NCI-H524 (cell line): ENCODE measurements around the gene TLE5.
"Not testable (repeated sequence)": the region's sequence is repeated elsewhere in the genome, so short reads cannot be mapped to it uniquely, and the experiment has no call there.

ENCODE experiments used
- DNase-seq, 2 experiments: peaks; one replicate each; lab custom pipeline; 2025; lab: John Stamatoyannopoulos, UW

Gene TLE5

DNA sequence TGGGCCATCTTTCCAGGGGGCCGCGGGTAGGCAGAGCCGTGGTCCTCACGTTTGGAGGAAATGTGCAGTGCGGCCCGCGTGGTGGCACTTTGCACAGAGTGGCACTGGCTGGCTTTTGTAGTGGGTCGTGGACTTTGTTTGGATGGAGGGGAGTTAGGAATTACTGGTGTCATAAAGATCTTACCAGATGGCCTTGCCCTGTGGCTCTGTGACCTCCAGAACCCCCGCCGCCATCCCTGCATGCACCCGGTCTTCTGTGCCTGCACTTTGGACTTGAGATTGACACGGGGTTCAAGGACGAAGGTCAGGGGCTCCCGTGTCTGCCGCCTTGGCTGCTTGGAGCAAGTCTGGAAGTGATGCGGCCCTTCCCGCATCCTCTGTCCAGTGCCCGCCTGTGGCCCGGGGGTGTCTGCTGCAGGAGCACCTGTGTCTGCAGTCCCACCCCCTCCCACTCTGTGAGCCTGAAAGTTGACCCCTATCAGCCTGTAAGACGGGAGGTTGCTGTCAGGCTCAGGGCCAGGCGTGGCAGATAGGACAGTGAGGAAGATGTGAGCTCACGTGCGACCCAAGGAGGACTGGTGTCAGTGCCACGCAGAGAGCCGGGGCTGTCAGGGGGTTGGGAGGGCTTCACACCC, 34.1 kb upstream of the TLE5 start:
- no peak for DNase-seq

DNA sequence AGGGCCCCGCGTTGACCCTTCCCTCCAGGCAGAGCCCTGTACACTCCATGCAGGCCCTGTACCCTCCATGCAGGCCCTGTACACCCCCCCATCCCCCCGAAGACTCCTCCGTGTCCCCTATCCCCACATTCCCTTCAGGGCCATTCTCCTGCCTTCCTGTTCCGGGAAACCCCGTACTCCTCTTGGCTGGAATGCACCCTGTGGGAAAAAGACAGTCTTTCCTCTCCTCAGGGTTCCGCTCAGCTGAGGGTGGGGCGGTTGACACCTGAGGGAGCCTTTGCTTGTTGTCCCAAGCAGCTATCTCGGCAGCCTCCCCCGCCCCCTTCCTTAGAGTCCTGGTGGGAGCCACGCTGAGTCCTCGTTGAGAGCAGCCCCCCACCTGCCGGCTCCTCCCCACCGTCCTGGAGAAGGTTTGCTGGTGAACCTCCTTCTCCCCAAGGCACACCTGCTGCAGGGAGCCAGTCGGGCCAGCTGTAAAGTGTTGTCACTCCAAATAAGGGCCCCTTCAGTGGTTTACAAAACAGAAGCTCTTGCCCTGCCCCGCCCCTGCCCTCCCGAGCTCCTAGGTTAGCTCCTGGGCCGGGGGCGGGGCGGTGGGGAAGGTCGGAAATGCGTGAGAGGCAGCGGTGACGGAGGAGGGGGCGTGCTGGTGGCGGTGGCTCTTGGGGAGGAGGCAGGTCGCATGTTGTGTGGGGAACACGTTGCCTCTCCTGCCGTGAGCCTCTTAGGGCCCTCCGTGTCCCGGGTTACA, 33.3 kb upstream of the TLE5 start:
- DNase-seq: no peak

DNA sequence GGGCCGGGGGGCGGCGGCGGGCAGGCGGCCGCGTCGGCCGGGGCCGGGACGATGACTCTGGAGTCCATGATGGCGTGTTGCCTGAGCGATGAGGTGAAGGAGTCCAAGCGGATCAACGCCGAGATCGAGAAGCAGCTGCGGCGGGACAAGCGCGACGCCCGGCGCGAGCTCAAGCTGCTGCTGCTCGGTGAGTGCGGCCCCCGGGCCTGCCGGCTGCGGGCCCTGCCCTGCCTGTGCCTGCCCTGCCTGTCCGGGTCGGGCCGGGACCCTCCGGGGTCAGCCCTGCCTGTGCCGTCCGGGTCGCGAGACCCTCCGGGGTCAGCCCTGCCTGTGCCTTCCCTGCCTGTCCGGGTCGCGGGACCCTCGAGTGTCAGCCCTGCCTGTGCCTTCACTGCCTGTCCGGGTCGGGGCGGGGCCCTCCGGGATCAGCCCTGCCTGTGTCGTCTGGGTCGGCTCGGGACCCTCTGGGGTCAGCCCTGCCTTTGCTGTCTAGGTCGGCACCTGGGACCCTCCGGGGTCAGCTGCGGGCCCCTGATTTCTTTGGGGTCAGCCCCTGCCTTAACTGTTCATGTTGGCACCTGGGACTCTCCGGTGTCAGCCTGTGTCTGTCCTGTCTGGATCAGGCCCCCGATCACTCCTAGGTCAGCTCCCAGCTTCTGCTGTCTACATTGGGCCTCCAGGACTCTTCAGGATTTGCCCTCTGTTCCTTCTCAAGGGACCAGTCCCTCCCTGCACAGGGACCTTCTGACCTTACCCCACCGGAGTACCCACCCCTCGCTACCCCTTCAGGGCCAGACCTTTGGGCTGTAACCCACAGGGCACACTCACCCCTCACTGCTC, 32.5 kb upstream of the TLE5 start:
- DNase-seq: no peak

DNA sequence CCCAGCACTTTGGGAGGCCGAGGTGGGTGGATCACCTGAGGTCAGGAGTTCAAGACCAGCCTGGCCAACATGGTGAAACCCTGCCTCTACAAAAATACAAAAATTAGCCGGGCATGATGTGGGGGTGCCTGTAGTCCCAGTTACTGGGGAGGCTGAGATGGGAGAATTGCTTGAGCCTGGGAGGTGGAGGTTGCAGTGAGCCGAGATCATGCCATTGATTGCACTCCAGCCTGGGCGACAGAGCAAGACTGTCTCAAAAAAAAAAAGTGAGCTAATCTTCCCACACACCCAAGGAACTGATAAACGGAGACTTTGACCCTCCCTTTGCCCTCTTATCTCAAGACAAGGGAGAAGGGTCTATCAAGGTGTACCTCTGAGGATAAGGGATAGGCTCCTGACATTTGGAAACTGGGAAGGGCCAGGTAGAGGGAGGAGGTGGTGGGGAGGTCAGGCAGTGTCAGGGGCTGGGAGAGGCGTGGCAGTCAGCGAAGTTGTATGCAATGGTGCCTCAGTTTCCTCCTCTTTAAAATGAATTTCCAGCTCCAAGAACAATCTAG, 27.1 kb upstream of the TLE5 start:
- DNase-seq: not testable (repeated sequence)

DNA sequence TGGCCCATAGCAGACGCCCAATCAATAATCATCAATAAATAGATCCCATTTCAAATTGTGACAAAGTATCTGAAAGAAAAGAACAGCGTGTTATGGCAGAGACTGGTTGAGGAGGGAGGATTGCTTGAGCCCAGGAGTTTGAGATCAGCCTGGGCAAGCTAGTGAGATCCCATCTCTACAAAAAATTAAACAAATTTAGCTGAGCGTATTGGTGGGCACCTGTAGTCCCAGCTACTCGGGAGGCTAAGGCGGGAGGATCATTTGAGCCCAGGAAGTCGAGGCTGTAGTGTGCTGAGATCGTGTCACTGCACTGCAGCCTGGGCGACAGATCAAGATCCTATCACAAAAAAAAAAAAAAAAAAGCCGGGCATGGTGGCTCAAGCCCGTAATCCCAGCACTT, 25.5 kb upstream of the TLE5 start:
- no peak for DNase-seq

DNA sequence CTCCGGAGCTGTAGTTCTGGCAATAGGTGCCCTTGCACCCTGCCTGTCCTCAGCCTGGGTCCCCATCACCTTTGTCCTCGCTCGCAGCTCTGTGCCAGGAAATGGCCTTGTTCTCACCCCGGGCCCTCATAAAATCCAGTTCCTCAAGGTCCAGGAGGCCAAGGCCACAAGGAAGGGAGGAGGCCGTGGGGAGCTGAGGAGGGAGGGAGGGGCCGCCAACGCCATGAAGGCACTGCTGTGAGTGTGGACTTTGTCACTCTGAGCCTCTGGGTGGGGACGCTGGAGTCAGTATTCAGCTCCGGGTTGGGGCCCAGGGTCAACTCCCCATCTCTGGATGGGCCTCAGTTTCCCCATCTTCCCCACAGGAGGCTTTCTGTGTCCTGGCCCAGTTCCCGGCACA, 22.6 kb upstream of the TLE5 start:
- no peak for DNase-seq

DNA sequence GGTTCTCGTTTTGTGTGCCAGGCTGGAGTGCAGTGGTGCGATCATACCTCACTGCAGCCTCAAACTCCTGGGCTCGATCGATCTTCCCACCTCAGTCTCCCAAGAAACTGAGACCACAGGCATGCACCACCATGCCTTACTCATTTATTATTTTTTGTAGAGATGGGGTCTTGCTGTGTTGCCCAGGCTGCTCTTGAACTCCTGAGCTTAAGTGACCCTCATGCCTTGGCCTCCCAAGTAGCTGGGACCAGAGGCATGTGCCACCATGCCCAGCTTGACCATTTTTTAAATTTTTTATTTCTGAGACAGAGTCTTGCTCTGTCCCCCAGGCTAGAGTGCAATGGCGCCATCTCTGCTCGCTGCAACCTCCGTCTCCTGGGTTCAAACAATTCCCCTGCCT, 21.7 kb upstream of the TLE5 start:
- no peak for DNase-seq

DNA sequence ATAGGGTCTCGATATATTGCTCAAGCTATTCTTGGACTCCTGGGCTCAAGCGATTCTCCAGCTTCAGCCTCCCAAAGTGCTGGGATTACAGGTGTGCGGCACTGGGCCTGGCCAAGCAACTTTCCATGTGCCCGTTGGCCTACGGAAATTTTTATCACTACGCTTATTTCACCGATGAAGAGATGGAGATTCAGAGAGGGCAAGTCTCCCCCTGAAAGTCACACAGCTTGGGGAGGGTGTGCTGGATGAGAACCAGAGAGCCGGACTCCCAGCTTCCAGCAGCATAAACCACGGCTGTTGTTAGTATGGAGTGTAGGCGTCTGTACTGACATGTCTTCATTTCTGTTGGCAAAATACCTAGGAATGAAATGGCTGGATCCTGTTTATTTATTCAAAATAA, 20.0 kb upstream of the TLE5 start:
- DNase-seq: no peak

DNA sequence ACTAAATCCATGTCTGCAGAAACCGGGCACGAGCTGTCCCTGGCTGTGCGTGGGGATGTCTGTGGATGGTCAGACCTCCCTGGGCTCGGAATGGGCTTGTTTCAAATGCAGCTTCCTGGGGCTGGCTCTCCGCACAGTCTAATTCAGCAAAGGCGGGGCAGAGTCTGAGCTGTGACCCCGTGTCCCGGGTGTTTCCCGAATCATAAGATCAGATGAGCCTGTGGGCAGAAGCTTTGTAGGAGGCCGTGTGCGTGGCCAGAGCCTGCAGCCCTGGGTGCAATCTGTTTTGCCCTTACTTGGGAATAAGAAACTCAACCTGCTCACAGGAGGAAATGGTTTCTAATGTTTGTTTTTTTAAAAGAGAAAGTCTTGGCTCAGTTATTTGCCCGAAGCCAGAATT, 18.0 kb upstream of the TLE5 start:
- DNase-seq: no peak

DNA sequence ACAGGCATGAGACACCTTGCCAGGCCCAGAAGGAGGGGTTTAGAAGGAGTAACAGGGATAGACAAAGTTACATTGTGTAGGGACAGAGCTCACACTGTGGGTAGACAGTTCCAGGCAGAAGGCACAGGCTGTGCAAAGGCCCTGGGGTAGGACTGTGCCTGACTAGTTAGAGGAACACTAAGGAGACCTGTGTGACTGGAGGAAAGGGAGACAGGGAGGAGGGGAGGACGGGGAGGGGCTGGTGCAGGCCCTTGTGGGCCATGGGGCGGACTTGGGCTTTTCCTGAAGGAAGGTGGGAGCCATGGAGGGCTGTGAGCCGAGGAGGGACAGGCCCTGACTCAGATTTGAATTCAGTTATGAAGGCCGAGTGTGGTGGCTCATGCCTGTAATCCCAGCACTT, 17.3 kb upstream of the TLE5 start:
- no peak for DNase-seq

DNA sequence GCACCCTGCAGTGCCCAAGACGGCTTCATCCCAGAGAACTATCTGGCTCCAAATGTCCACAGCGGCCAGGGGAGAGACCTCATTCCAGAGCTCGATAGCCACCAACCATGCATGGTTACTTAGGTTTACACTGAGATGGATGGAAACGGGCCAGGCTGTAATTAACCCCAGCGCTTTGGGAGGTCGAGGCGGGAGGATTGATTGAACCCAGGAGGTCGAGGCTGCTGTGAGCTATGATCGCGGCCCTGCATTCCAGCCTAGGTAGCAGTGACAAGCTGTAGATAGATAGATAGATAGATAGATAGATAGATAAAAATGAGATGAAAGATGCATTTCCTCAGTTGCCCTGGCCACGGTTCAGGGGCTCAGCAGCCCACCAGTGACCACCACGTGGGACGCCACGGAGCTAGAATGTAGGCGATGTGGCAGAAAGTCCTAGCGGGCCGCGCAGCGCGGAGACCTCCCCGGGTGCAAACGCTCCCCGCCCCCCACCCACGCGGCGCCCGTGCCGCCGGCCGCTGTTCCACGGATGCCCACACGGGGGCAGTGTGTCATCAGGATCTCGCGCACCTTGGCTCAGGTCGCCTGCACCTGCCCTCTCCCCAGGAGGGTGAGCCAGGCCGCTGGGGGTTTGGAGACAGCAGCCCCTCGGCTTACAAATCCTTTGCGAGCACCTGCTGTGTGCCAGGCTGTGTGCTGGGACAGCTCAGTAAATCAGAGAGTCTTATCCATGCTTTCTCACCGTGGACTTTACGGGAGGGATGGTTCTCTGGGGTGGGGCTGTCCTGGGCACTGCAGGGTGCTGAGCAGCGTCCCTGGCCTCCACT, 13.5 kb upstream of the TLE5 start:
- peak; percentile 52 to 76 for DNase-seq

DNA sequence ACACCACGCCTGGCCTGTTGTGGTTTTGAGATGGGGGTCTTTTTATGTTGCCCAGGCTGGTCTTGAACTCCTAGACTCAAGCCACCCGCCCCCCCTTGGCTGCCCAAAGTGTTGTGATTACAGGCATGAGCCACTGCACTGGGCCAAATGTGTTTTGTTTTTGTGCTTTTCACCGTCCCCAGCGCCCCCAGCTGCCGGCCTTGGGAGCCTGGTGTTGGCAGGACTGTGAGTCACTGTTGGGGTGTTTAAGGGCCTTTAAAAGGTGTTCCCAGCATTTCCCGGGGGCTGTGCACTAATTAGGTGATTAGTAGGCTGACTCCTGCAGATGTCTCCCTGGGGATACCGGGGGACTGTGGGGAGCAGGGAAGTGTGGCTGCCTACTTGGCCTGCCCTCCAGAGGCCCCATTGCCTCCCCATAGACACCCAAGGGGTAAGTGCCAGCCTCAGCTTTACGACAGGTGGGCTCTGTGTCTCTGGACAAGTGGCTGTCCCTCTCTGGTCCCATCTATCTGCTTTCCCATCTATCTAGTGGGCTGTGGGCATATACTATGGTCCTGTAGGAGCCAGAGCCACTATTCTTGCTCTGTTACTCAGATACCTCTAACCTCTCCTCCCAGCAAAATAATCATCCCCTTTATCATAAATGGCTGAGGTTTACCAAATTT, 11.8 kb upstream of the TLE5 start:
- DNase-seq: peak in 1 of 2 experiments; percentile 24

DNA sequence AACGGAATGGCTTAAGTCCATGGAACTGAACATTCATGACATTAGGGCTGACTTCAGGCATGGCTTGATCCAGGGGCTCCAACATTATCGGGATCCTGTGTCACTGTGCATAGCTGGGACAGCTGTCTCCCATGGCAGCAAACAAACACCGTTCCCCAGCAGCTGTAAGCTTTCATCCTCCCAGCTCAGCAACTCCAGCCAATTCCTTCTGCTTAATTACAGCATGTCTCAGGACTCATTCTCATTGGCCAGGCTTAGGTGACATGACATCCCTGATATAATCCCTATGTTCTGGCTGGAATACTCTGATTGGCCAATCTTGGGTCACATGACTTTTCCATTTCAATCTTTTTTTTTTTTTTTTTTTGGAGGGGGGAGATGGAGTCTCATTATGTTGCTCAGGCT, 10.9 kb upstream of the TLE5 start:
- DNase-seq: peak; percentile 97 to 98

DNA sequence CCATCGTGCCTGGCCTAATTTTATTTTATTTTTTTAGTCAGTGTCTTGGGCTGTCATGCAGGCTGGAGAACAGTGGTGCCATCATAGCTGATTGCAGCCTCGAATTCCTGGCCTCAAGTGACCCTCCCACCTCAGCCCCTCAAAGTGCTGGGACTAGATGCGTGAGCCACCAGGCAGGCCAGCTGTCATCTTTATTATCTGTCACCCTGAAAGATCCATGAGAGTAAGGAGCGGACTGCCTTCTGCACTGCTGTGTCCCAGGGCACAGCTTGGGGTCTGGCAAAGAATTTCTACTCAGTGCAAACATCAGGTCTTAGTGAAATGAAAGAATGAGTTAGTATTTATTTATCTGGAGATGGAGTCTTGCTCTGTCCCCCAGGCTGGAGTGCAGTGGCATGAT, 9.5 kb upstream of the TLE5 start:
- peak; percentile 86 to 94 for DNase-seq

DNA sequence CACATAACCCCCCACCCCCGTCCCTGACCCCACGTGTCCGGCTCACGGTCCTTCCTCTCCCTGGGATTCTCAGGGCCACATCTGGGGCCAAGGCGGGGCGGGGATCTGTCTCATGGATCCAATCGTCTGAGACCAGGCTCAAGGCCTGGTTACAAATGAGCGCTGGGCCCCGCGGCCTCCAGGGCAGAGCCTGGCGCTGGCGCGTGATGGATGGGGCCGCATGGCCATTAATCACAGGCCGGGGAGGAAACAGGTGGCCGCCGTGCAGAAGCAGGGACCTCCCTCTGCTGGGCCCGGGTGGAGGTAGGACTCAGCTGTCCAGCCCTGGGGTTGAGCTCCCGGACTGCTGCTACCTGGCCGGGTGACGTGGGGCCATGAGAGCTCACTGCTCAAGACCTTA, 5.8 kb upstream of the TLE5 start:
- peak in 1 of 2 experiments; percentile 72 for DNase-seq

DNA sequence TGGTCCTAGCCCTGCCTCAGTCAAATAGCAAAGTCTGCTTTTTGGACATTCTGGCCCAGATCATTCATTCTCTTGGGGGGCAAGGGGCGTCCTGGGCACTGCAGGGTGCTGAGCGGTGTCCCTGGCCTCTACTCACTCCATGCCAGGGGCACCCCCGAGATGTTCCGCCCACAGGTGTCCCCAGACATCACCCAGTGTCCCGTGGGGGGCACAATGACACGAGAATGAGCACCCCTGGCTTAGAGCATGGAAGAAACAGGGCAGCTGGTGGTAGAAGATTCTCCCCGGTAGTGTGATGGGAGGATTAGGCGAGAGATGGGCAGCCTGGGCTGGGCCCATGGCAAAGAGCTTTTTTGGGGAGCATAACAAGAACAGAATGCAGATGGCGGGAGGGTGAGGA, 5.3 kb upstream of the TLE5 start:
- DNase-seq: no peak

DNA sequence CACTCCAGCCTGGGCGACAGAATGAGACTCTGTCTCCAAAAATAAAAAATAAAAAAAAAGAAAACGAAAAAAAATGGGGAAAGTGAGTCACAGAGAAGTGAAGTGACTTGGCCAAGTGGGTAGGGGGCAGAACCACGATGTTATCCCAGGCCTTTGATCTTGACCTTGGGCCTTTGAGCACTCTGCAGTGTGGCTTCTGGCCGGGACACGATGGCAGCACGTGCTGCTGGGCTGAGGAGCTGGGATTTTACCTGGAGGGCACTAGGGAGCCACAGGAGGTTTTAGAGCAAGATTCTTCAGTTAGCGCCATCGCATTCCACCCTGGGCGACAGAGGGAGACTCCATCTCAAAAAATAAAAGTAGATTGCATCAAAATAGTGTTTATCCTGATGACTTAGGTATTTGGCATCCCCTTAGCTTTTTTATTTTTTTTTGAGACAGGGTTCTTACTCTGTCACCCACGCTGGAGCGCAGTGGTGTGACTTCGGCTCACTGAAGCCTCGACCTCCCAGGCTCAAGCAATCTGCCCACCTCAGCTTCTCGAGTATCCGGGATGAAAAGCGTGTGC, 4.3 kb upstream of the TLE5 start:
- DNase-seq: no peak

DNA sequence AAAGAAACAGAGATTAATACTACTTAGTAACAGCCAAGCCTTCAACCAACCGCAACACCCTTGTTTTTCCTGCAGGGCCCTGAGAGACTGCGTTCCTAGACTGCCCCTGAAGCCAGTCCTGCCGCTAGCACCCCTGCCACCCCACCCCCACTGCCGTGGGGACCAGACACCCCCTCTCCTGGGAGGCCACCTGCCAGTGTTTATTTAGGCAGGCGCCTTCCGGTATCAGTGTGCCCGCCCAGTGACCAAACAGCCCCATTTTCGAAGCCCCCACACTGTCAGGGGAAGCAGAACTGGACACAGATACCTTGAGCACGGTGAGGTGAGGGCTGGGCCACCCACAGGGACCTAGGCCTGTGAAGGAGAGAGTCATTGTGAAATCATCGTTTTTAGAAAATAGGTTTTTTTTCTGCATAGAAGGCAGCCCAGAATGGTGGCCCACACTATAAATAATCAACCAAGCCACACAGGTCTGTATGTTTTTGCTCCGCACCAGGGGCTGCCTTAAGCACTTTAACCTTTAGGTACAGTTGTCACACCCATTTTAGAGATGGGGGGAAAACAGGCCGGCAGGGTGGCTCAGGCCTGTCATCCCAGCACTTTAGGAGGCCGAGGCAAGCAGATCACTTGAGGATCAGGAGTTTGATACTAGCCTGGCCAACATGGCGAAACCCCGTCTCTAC, 3.5 kb upstream of the TLE5 start:
- peak; percentile 22 to 56 for DNase-seq

DNA sequence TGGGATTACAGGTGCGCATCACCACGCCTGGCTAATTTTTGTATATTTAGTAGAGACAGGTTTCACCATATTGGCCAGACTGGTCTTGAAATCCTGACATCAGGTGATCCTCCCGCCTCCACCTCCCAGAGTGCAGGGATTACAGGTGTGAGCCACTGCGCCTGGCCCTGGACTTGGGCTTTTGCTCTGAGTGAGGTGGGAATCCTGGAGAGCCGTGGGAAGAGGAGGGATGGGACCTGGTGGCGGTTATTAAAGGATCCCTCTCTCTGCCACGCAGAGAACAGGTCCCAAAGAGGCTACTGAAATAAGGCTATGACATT, 1.7 kb upstream of the TLE5 start:
- DNase-seq: no peak
